Cardiac fibroblast (primary cell): ENCODE data around the gene GRK2.

Experiments
- DNase-seq, 2 donors: peaks; one replicate each; pipeline versions ENCODE4 v3.0.0 to v3.0.0-alpha.2; 2010; ENCODE audit warnings: low read depth in 2 of 2
- H3K4me3 ChIP-seq, 2 donors: replicated peaks in 1 of 2; 1 replicate in 1 of 2; 2 replicates in 1 of 2; pipeline ENCODE4 v1.5.1; 2011; ENCODE audit warnings: low read depth in 2 of 2, low read length in 2 of 2, mild to moderate bottlenecking in 2 of 2, moderate library complexity in 1 of 2
- TF ChIP-seq, protein P1 (sequence below): IDR thresholded peaks from one replicate; pipeline ENCODE4 v1.5.1; 2011; ENCODE audit warnings: low read depth, mild to moderate bottlenecking, low read length, inconsistent platforms

GRK2 gene

DNA sequence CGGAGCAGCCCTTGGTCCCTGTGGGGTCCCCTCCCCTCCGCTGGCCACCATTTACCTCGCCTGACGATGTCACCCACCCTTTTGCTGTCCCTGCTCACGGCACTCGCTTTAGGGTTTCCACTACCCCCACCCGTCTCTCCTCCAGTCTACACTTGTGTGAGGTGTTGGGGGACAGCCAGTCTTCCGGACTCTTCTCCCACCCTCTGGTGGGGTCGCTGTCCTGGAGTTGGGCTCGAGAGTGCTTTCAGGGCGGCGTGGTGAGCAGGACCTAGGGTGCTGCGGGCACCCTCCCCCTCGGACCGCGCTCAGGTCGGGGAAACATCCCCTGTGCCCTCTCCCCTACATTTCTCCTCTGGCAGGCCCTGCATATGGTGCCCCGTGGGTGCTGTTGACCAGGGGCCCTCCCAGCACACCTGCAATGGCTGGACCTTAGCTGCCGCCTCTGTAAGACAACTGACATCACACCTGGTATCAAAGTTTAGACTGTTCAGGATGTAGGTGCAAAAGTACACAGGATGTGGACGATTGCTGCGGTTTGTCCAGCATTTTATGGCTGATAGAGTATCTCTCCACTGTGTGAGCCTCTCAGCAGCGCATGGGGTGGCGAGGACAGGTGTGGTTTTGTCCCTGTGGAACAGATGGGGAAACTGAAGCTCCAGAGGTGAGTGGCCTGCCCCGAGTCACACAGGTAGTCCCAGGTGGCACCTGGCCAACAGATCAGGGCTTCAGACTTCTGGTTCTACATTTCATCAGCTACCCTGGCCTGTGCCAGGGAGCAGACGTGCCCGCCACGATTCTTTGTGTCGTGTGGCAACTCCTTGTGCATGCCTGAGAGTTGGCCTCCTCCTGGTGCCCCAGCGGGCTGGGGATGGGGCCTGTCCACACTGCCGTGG lies 1.2 kb downstream of the GRK2 start:
- H3K4me3 ChIP-seq, result peak overlapping the region; percentile 85 to 91
- TF ChIP-seq, protein P1, sequence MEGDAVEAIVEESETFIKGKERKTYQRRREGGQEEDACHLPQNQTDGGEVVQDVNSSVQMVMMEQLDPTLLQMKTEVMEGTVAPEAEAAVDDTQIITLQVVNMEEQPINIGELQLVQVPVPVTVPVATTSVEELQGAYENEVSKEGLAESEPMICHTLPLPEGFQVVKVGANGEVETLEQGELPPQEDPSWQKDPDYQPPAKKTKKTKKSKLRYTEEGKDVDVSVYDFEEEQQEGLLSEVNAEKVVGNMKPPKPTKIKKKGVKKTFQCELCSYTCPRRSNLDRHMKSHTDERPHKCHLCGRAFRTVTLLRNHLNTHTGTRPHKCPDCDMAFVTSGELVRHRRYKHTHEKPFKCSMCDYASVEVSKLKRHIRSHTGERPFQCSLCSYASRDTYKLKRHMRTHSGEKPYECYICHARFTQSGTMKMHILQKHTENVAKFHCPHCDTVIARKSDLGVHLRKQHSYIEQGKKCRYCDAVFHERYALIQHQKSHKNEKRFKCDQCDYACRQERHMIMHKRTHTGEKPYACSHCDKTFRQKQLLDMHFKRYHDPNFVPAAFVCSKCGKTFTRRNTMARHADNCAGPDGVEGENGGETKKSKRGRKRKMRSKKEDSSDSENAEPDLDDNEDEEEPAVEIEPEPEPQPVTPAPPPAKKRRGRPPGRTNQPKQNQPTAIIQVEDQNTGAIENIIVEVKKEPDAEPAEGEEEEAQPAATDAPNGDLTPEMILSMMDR, result no peak
- DNase-seq, result no peak

DNA sequence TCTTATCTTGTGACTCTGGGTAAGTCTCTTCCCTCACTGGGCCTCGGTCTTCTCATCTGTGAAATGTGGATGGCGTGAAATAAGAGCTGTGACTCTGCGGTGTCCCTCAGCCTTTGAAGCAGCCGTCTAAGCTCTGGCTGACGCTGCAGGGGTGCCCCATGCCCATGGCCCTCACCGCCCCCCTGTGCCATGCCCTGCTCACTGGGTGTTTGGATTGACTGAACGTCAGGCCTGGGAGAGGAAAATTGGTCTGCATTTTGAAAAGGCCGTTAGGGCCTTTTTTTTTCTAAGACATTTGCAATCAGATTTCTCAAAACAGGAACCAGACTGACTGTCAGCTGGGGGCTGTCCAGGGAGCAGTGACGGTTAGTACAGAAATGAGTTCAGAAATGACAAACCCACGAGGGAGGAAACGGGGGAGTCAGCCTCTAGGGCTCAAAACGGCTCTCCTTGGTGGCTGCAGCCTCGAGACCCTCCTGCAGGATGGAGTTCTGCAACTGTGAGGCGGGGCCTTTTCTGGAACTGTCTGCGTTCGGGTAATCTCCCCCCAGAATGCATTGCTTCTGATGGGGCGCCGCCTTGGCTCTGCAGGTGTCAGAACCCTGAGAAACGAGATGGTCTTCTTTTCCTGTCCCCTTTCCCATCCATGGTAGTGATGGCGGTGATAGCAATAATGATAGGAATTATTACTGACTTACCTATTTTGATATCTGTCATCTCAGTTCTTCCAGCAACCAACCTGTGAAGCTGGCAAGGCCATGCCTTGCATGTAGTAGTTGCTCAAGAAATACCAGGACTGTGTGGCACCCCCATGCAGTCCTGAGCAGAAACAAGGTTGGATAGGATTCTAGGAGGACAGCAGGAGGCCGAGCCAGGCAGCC lies 2.0 kb downstream of the GRK2 start:
- DNase-seq, result no peak
- TF ChIP-seq, protein P1, result no peak
- H3K4me3 ChIP-seq, result peak overlapping the region; percentile 85 to 91

DNA sequence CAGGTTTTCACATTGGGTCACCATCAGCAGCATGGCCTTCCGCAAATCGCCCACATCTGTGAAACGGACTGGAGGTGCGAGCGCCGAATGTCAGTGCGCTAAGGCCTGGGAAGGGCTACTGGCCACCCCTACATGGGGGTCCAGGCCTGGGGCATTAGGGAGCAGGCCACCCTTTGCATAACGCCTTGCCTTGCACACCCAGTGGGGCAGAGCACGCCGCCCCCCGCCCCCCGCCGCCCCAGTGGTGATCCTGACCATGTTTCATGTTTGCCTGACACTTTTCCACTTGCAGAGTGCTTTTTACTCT lies 2.6 kb downstream of the GRK2 start:
- no peak overlapping the region for H3K4me3 ChIP-seq
- TF ChIP-seq, protein P1, result no peak
- no peak for DNase-seq

DNA sequence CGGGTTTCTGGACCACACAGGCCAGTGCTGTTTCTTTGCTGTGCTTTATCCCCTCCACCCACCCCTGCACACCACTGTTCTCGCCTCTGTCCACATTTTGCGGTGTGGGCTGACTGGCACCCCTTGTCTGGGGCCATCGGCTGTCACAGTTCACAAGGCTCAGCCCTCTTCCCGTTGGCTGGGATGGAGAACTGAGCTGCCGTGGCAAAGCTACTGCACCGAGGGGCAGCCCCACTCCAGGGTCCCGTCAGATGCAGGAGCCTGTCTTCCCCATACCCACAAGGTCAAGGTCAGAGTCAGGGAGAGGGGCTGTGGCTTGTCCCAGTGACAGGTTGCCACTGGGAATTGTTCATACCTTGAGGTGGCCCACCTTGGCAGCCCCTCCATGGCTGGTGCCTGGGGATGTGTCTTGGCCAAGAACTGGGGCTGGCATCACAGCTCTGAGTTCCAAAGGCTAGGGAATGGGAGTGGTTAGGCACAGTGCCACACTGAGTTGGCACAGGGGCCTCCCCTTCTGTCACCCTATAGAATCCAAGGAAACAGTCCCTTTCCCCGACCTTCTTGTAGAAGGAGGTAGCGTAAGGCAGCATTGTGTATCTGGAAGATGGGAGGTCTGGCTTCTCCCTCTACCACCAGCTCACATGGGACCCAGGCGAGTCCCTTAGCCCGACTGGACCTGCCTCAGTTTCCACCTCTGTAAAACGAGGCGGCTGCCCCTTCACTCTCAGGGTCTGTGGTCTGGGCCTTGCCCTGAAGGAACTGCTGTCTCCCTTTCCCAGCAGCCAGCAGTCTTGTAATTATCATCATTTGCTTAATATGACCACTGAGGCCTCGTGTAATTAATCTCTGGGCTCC lies 3.4 kb downstream of the GRK2 start:
- TF ChIP-seq, protein P1, result no peak
- H3K4me3 ChIP-seq, result peak overlapping the region; percentile 17 to 28

DNA sequence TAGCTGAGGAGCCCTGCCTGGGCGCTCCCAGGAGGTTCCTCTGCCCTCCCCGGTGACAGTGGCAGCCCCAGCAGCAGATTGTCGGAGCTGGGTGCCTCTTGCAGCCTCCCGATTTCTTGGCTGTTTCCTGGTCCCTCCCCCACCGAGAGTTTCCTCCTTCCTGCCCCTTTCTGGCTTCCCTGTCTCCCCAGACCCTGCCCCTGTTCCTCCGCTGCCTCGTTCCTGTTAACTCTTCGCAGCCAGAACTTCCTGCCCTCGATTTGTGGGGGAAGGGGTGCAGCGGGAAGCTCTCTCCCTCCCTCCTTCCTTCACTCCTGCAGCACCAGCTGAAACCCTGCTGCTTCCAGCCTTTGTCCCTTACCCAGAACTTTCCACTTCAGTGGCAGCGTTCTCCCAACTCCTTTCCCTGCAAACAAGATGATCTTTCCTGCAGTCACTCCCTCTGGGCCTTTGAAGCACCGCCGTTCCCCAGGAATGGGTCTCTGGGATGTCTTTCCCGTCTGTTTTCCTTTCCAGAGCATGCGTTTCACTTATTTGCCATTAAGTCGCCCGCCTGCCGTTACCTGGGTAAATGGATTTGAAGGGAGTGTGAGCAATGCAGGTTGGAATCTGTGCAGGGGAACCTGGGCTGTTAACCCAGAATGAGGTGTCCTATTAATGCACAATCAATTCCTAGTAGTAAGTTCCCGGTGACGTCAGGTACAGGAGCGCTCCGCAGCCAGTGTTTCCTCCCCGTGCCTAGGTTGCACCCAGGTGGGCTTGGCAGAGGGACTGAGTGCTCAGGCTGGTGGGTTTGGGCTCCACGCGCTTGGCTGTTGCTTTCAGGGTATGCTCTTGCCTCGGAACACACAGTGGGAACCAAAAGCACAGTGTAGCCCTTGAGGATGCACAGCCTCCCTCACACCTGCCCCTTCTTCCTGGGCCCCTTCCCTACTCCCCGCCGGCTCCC lies 4.3 kb downstream of the GRK2 start:
- TF ChIP-seq, protein P1, result no peak
- H3K4me3 ChIP-seq, result peak overlapping the region; percentile 17 to 28
- peak in 1 of 2 donors; percentile 45 for DNase-seq

More for the DNA sequence above, 3.4 kb downstream of the GRK2 start:
- no peak for DNase-seq
